H9 (cell line): ENCODE results near the gene PPCDC. TPM values are rescaled to one million over a fixed set of nuclear protein-coding genes. Genes with fewer than 3 reads are reported as not detected.

Source experiments
- DNase-seq: peaks from one replicate; pipeline ENCODE4 v3.0.0-alpha.2; 2017
- H2AFZ ChIP-seq: one replicate; pipeline ENCODE4 v1.6.1; 2013; ENCODE audit warnings: mild to moderate bottlenecking, low read length, control low read depth, moderate library complexity
- H2AK5ac ChIP-seq: 2 replicates; pipeline ENCODE4 v1.6.1; 2013; ENCODE audit warnings: low read length, control low read depth, mixed read lengths; ENCODE audit not compliant: insufficient read length
- H2BK120ac ChIP-seq: one replicate; pipeline ENCODE4 v1.6.1; 2013; ENCODE audit warnings: low read depth, mild to moderate bottlenecking, low read length, control low read depth, inconsistent platforms; ENCODE audit not compliant: poor library complexity, severe bottlenecking
- H2BK12ac ChIP-seq: 2 replicates; pipeline ENCODE4 v1.6.1; 2013; ENCODE audit warnings: low read length, control low read depth, mixed read lengths, low read depth; ENCODE audit not compliant: insufficient read length
- H2BK15ac ChIP-seq: 2 replicates; pipeline ENCODE4 v1.6.1; 2013; ENCODE audit warnings: low read depth, low read length, control low read depth
- H2BK20ac ChIP-seq: one replicate; pipeline ENCODE4 v1.6.1; 2013; ENCODE audit warnings: low read depth, mild to moderate bottlenecking, low read length, control low read depth, inconsistent platforms; ENCODE audit not compliant: poor library complexity, severe bottlenecking
- H2BK5ac ChIP-seq: 2 replicates; pipeline ENCODE4 v1.6.1; 2013; ENCODE audit warnings: low read length, control low read depth, mixed read lengths; ENCODE audit not compliant: insufficient read length
- H3K14ac ChIP-seq: 2 replicates; pipeline ENCODE4 v1.6.1; 2013; ENCODE audit warnings: low read length, control low read depth; ENCODE audit not compliant: insufficient read depth
- H3K18ac ChIP-seq: 2 replicates; pipeline ENCODE4 v1.6.1; 2013; ENCODE audit warnings: low read depth, mild to moderate bottlenecking, mixed read lengths, low read length, control low read depth; ENCODE audit not compliant: insufficient read length
- H3K23ac ChIP-seq: 2 replicates; pipeline ENCODE4 v1.6.1; 2013; ENCODE audit warnings: low read length, control low read depth, mixed read lengths, low read depth; ENCODE audit not compliant: insufficient read length
- H3K23me2 ChIP-seq: 2 replicates; pipeline ENCODE4 v1.6.1; 2013; ENCODE audit warnings: low read depth, mild to moderate bottlenecking, mixed read lengths, low read length, control low read depth; ENCODE audit not compliant: insufficient read length, poor library complexity, severe bottlenecking
- H3K27ac ChIP-seq: 2 replicates; pipeline ENCODE4 v1.5.1; 2013; ENCODE audit warnings: low read length, control low read depth, mixed read lengths, low read depth; ENCODE audit not compliant: insufficient read length
- H3K27me3 ChIP-seq: 2 replicates; pipeline ENCODE4 v1.6.1; 2013; ENCODE audit warnings: low read length, control low read depth, inconsistent platforms; ENCODE audit not compliant: insufficient read depth
- H3K4ac ChIP-seq: 2 replicates; pipeline ENCODE4 v1.6.1; 2013; ENCODE audit warnings: low read depth, mild to moderate bottlenecking, control low read depth, inconsistent platforms, low read length, moderate library complexity
- H3K4me1 ChIP-seq: 2 replicates; pipeline ENCODE4 v1.6.1; 2013; ENCODE audit warnings: low read length, control low read depth, inconsistent platforms; ENCODE audit not compliant: insufficient read depth
- H3K4me2 ChIP-seq: 2 replicates; pipeline ENCODE4 v1.6.1; 2013; ENCODE audit warnings: low read length, control low read depth, mixed read lengths; ENCODE audit not compliant: insufficient read length, insufficient read depth
- H3K56ac ChIP-seq: 2 replicates; pipeline ENCODE4 v1.6.1; 2013; ENCODE audit warnings: low read depth, mild to moderate bottlenecking, mixed read lengths, low read length, control low read depth; ENCODE audit not compliant: insufficient read length
- H3K79me1 ChIP-seq: 2 replicates; pipeline ENCODE4 v1.6.1; 2013; ENCODE audit warnings: low read depth, mild to moderate bottlenecking, moderate library complexity, low read length, control low read depth, inconsistent platforms; ENCODE audit not compliant: insufficient read depth, poor library complexity, severe bottlenecking
- H3K79me2 ChIP-seq: 2 replicates; pipeline ENCODE4 v1.6.1; 2013; ENCODE audit warnings: low read length, control low read depth, inconsistent platforms; ENCODE audit not compliant: insufficient read depth
- H3K9ac ChIP-seq: 2 replicates; pipeline ENCODE4 v1.6.1; 2013; ENCODE audit warnings: low read length, control low read depth, mixed read lengths; ENCODE audit not compliant: insufficient read length; ENCODE audit errors: extremely low read depth
- H3K9me3 ChIP-seq: one replicate; pipeline ENCODE4 v1.6.1; 2013; ENCODE audit warnings: low read depth, low read length, inconsistent platforms; ENCODE audit not compliant: control insufficient read depth
- H3T11ph ChIP-seq: one replicate; pipeline ENCODE4 v1.6.1; 2013; ENCODE audit warnings: mild to moderate bottlenecking, low read length, control low read depth, inconsistent platforms
- H4K20me1 ChIP-seq: one replicate; pipeline ENCODE4 v1.6.1; 2013; ENCODE audit not compliant: control insufficient read depth, insufficient read length, insufficient read depth
- H4K5ac ChIP-seq: 2 replicates; pipeline ENCODE4 v1.6.1; 2013; ENCODE audit warnings: low read depth, mild to moderate bottlenecking, mixed read lengths, low read length, control low read depth; ENCODE audit not compliant: insufficient read length
- H4K8ac ChIP-seq: replicated peaks from 2 replicates; pipeline ENCODE4 v1.6.1; 2013; ENCODE audit warnings: low read length, control low read depth, mixed read lengths, low read depth; ENCODE audit not compliant: insufficient read length
- H4K91ac ChIP-seq: 2 replicates; pipeline ENCODE4 v1.6.1; 2013; ENCODE audit warnings: low read depth, mild to moderate bottlenecking, moderate library complexity, mixed read lengths, low read length, control low read depth; ENCODE audit not compliant: insufficient read length
- H3K27ac Mint-ChIP-seq, 3 experiments: 2 replicates in 2 of 3; 3 replicates in 1 of 3; pipeline ENCODE4 v1.8.0; 2020 to 2021; ENCODE audit warnings: mixed read lengths in 3 of 3, mild to moderate bottlenecking in 1 of 3, moderate library complexity in 1 of 3
- H3K27me3 Mint-ChIP-seq: 2 replicates; pipeline ENCODE4 v1.8.0; 2021; ENCODE audit warnings: low read depth, mild to moderate bottlenecking, moderate library complexity, mixed read lengths
- H3K36me3 Mint-ChIP-seq, 3 experiments: 2 replicates in 2 of 3; 3 replicates in 1 of 3; pipeline ENCODE4 v1.8.0; 2020 to 2021; ENCODE audit warnings: low read depth in 3 of 3, mixed read lengths in 3 of 3; ENCODE audit not compliant: insufficient read depth in 1 of 3
- H3K4me1 Mint-ChIP-seq, 2 experiments: 2 replicates each; pipeline ENCODE4 v1.8.0; 2020; ENCODE audit warnings: mixed read lengths in 2 of 2
- H3K4me3 Mint-ChIP-seq, 2 experiments: 2 replicates in 1 of 2; 3 replicates in 1 of 2; pipeline ENCODE4 v1.8.0; 2020 to 2021; ENCODE audit warnings: mild to moderate bottlenecking in 2 of 2, mixed read lengths in 2 of 2, moderate library complexity in 1 of 2
- H3K9me3 Mint-ChIP-seq, 2 experiments: 2 replicates in 1 of 2; 3 replicates in 1 of 2; pipeline ENCODE4 v1.8.0; 2020; ENCODE audit warnings: mild to moderate bottlenecking in 2 of 2, mixed read lengths in 2 of 2, moderate library complexity in 1 of 2
- CTCF ChIP-seq: fragments of 200-600 bp; sonication (generic); conservative IDR thresholded peaks from 3 replicates; pipeline ENCODE4 v1.8.0; 2021; ENCODE audit warnings: antibody characterized with exemption, mild to moderate bottlenecking
- WGBS: extraction: QIAGEN DNeasy Blood & Tissue Kit; methylation state at CpG from one replicate; pipeline ENCODE4 v1.1.7; 2013; ENCODE audit warnings: missing lambda C conversion rate, low lambda C conversion rate, mixed read lengths; ENCODE audit not compliant: insufficient read length; ENCODE audit errors: extremely low coverage; 5-methylcytosine and 5-hydroxymethylcytosine counted together
- total RNA-seq: library from RNA; stranded (reverse); gene quantifications from 2 replicates; pipeline ENCODE4 v1.2.1, GENCODE V29; 2021

PPCDC gene
- total RNA-seq, 1 experiment from 2014 or later, result 17.6 TPM

- H3K18ac ChIP-seq, result no peak overlapping the region
- H3K56ac ChIP-seq, result no peak overlapping the region
- Mint-ChIP-seq H3K9me3 (no peaks in the 10 kb centered on the region), H3K4me1 (peaks cover 29 to 44% of the 10 kb centered on the region in 2 experiments), H3K36me3 (peaks cover 11 to 30% (median 16%) of the 10 kb centered on the region in 3 experiments; a peak in 6 of 7 replicates), H3K4me3 (no peak overlapping the region; a peak in 1 of 5 replicates), H3K27ac (peak overlapping the region in 2 of 3 experiments; percentile 57 to 74; a peak in 2 of 7 replicates), H3K27me3 (no peaks in the 10 kb centered on the region)
- no peaks in the 10 kb centered on the region for H4K20me1 ChIP-seq
- 0 out of 2 replicates have a peak, but pooled peaks cover 3% of the 10 kb centered on the region for H3K4me1 ChIP-seq
- H2BK5ac ChIP-seq, result no peak overlapping the region
- H2BK15ac ChIP-seq, result no peak overlapping the region
- H3T11ph ChIP-seq, result no peak overlapping the region
- no peak overlapping the region for H2BK120ac ChIP-seq
- no peak overlapping the region for H4K8ac ChIP-seq
- no peak overlapping the region for H3K9ac ChIP-seq
- no peak overlapping the region for H3K14ac ChIP-seq
- no peaks in the 10 kb centered on the region; the same call in 1 of the 2 replicates for H3K79me2 ChIP-seq
- H2AFZ ChIP-seq, result no peak overlapping the region
- H3K4me2 ChIP-seq, result no peak overlapping the region
- no peak for DNase-seq
- no peaks in the 10 kb centered on the region for H3K23me2 ChIP-seq
- no peak overlapping the region for H4K91ac ChIP-seq
- H4K5ac ChIP-seq, result no peak overlapping the region
- H2BK20ac ChIP-seq, result no peak overlapping the region
- no peak overlapping the region for H3K4ac ChIP-seq
- H2BK12ac ChIP-seq, result no peak overlapping the region
- no peaks in the 10 kb centered on the region for H3K79me1 ChIP-seq
- no CpG with 5 or more reads among the region's 4 CpGs for WGBS
- H3K27me3 ChIP-seq, result no peaks in the 10 kb centered on the region
- no peaks in the 10 kb centered on the region for H3K9me3 ChIP-seq
- no peak overlapping the region for H3K27ac ChIP-seq
- H2AK5ac ChIP-seq, result no peak overlapping the region
- H3K23ac ChIP-seq, result no peak overlapping the region
- no peak for TF ChIP-seq CTCF
These were observed 5.6 kb downstream of the PPCDC start for GRCh38 chr15:75028991-75029377.
